ENCODE data around the gene ADGRL3. TPM values are rescaled to one million over a fixed set of nuclear protein-coding genes. Genes with fewer than 3 reads are reported as not detected.

The ADGRL3 gene
- total RNA-seq, 1 donor from 2014 or later, result 0.12 TPM

GRCh38 chr4:61431131-61431530, 231.0 kb downstream of the ADGRL3 start:
- TF ChIP-seq CTCF (conservative IDR thresholded peaks at IDR 0.05; ENCODE audit: low read depth, low read length), result no peak
- H3K4me3 ChIP-seq (ENCODE audit: low read depth, low read length), result no peak overlapping the region
- no peak for DNase-seq (ENCODE audit: low read depth)

- DNase-seq (ENCODE audit: low read depth), result no peak
- no peak overlapping the region for H3K4me3 ChIP-seq (ENCODE audit: low read depth, low read length)
- TF ChIP-seq CTCF (conservative IDR thresholded peaks at IDR 0.05; ENCODE audit: low read depth, low read length), result no peak
Measured at GRCh38 chr4:61437923-61438322, 237.8 kb downstream of the ADGRL3 start.

GRCh38 chr4:61440321-61440720, 240.2 kb downstream of the ADGRL3 start:
- no peak overlapping the region for H3K4me3 ChIP-seq (ENCODE audit: low read depth, low read length)
- TF ChIP-seq CTCF (conservative IDR thresholded peaks at IDR 0.05; ENCODE audit: low read depth, low read length), result no peak
- DNase-seq (ENCODE audit: low read depth), result no peak

GRCh38 chr4:61442936-61443335, 242.8 kb downstream of the ADGRL3 start:
- no peak overlapping the region for H3K4me3 ChIP-seq (ENCODE audit: low read depth, low read length)
- TF ChIP-seq CTCF (conservative IDR thresholded peaks at IDR 0.05; ENCODE audit: low read depth, low read length), result no peak
- DNase-seq (ENCODE audit: low read depth), result no peak

GRCh38 chr4:61443813-61444510, 243.8 kb downstream of the ADGRL3 start:
- TF ChIP-seq CTCF (conservative IDR thresholded peaks at IDR 0.05; ENCODE audit: low read depth, low read length), result no peak
- DNase-seq (ENCODE audit: low read depth), result no peak
- H3K4me3 ChIP-seq (ENCODE audit: low read depth, low read length), result no peak overlapping the region

GRCh38 chr4:61445374-61446063, 245.4 kb downstream of the ADGRL3 start:
- no peak for TF ChIP-seq CTCF (conservative IDR thresholded peaks at IDR 0.05; ENCODE audit: low read depth, low read length)
- H3K4me3 ChIP-seq (ENCODE audit: low read depth, low read length), result no peak overlapping the region
- no peak for DNase-seq (ENCODE audit: low read depth)

GRCh38 chr4:61446941-61447340, 246.8 kb downstream of the ADGRL3 start:
- no peak for TF ChIP-seq CTCF (conservative IDR thresholded peaks at IDR 0.05; ENCODE audit: low read depth, low read length)
- DNase-seq (ENCODE audit: low read depth), result no peak
- H3K4me3 ChIP-seq (ENCODE audit: low read depth, low read length), result no peak overlapping the region

Data from epithelial cell of proximal tubule (primary cell).